Body of pancreas (tissue), 4 donors: ENCODE measurements around the gene IGF2BP3. TPM values are rescaled to one million over a fixed set of nuclear protein-coding genes. Genes with fewer than 3 reads are reported as not detected.

Experiments
- ATAC-seq: fragments of 150-250 bp; one replicate; pipeline ENCODE4 v1.9.1; 2016
- DNase-seq, 4 donors: peaks; one replicate each; pipeline ENCODE4 v3.0.0-alpha.2; 2019
- H3K27ac ChIP-seq, 4 donors: fragments of 200-600 bp; sonication (generic); 1 replicate in 3 of 4; 2 replicates in 1 of 4; pipeline versions ENCODE4 v1.5.1 to v1.6.1; 2016 to 2019; ENCODE audit warnings: mild to moderate bottlenecking in 1 of 4, mixed read lengths in 1 of 4, moderate library complexity in 1 of 4
- H3K27me3 ChIP-seq, 2 donors: fragments of 200-600 bp; sonication (generic); one replicate each; pipeline ENCODE4 v1.6.0; 2016; ENCODE audit warnings: mild to moderate bottlenecking in 1 of 2
- H3K36me3 ChIP-seq, 2 donors: fragments of 200-600 bp; sonication (generic); replicated peaks in 1 of 2; 2 replicates each; pipeline ENCODE4 v1.5.1; 2016; ENCODE audit warnings: low read depth in 2 of 2; ENCODE audit not compliant: insufficient read depth in 1 of 2
- H3K4me1 ChIP-seq: fragments of 200-600 bp; sonication (generic); one replicate; pipeline ENCODE4 v1.6.0; 2016
- H3K4me3 ChIP-seq, 2 donors: fragments of 200-600 bp; sonication (generic); 1 replicate in 1 of 2; 2 replicates in 1 of 2; pipeline ENCODE4 v1.5.1; 2016 to 2019
- H3K9me3 ChIP-seq, 3 donors: fragments of 200-600 bp; sonication (generic); 1 replicate in 2 of 3; 2 replicates in 1 of 3; pipeline ENCODE4 v1.5.1; 2016
- POLR2A ChIP-seq, 3 donors: fragments of 450-650 bp; IDR thresholded peaks; one replicate each; pipeline ENCODE4 v1.6.1; 2016; ENCODE audit warnings: antibody characterized with exemption in 3 of 3, mild to moderate bottlenecking in 2 of 3
- WGBS, 2 donors: methylation state at CpG; one replicate each; pipeline ENCODE4 v1.1.5; 2017; 5-methylcytosine and 5-hydroxymethylcytosine counted together
- intact Hi-C: fragments of 100-400 bp; cut with DNase I; formaldehyde crosslinking; loops from one replicate; pipeline ENCODE4 v1.15.1; 2023
- total RNA-seq, 2 donors: library from RNA; depleted of rRNA; stranded (reverse); fragments of >200 nt; gene quantifications; one replicate each; pipeline ENCODE4 v1.1.0, GENCODE V29; 2016
- TF ChIP-seq, protein P1 (sequence below), 7 experiments: fragments of 450-650 bp in 4 of 7; fragments of 200-600 bp in 3 of 7; sonication (generic) in 3 of 7; IDR thresholded peaks; one replicate each; pipeline ENCODE4 v1.5.1; 2016 to 2019; ENCODE audit warnings: antibody characterized with exemption in 7 of 7

Gene IGF2BP3
- total RNA-seq, 2 donors from 2014 or later = 0.33 to 1.3 TPM

DNA sequence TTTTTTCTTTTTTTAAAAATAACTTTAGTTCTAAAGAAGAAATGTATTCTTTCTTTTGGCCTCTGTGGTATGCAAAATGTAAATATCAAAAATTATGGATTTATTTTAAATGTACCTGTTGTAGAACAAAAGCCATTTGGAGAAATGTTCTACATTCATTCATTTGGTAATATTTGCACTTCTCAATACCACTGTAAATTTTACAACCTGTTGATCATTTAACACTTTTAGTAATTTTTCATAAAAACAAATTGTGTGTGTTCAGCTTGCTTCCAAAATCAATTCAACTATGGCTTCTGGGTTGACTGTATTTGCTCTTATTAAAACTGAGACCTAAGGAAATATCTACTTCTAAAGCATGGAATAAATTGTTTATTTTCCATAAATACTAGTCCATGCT is 2.3 kb upstream of the IGF2BP3 start:
- Histone ChIP-seq H3K9me3 (peaks cover 0 to 4% (median 0%) of the 10 kb centered on the region in 3 donors), H3K4me3 (no peak overlapping the region), H3K36me3 (no peaks in the 10 kb centered on the region), H3K4me1 (peaks cover 44% of the 10 kb centered on the region), H3K27ac (no peak overlapping the region), H3K27me3 (peaks cover 6 to 93% of the 10 kb centered on the region in 2 donors)
- ATAC-seq = no peak
- no peak for DNase-seq
- intact Hi-C loops = no loop called here
- TF ChIP-seq, protein P1, sequence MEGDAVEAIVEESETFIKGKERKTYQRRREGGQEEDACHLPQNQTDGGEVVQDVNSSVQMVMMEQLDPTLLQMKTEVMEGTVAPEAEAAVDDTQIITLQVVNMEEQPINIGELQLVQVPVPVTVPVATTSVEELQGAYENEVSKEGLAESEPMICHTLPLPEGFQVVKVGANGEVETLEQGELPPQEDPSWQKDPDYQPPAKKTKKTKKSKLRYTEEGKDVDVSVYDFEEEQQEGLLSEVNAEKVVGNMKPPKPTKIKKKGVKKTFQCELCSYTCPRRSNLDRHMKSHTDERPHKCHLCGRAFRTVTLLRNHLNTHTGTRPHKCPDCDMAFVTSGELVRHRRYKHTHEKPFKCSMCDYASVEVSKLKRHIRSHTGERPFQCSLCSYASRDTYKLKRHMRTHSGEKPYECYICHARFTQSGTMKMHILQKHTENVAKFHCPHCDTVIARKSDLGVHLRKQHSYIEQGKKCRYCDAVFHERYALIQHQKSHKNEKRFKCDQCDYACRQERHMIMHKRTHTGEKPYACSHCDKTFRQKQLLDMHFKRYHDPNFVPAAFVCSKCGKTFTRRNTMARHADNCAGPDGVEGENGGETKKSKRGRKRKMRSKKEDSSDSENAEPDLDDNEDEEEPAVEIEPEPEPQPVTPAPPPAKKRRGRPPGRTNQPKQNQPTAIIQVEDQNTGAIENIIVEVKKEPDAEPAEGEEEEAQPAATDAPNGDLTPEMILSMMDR (IDR thresholded peaks at IDR 0.05) = no peak
- no peak for TF ChIP-seq POLR2A (IDR thresholded peaks at IDR 0.05)

- Histone ChIP-seq H3K4me3 (no peak overlapping the region), H3K9me3 (peaks cover 0 to 4% (median 0%) of the 10 kb centered on the region in 3 donors), H3K27me3 (peaks cover 6 to 96% of the 10 kb centered on the region in 2 donors), H3K4me1 (peaks cover 44% of the 10 kb centered on the region), H3K36me3 (no peaks in the 10 kb centered on the region), H3K27ac (no peak overlapping the region)
- intact Hi-C loops = no loop called here
- DNase-seq (no peak), ATAC-seq (no peak)
- 47 to 59% methylated on average over 6 of the region's 6 CpGs for WGBS, 2 donors
- TF ChIP-seq POLR2A (IDR thresholded peaks at IDR 0.05) = no peak
- TF ChIP-seq, protein P1 (IDR thresholded peaks at IDR 0.05) = no peak
These were observed 1.8 kb upstream of the IGF2BP3 start for GRCh38 chr7:23472046-23472445.

DNA sequence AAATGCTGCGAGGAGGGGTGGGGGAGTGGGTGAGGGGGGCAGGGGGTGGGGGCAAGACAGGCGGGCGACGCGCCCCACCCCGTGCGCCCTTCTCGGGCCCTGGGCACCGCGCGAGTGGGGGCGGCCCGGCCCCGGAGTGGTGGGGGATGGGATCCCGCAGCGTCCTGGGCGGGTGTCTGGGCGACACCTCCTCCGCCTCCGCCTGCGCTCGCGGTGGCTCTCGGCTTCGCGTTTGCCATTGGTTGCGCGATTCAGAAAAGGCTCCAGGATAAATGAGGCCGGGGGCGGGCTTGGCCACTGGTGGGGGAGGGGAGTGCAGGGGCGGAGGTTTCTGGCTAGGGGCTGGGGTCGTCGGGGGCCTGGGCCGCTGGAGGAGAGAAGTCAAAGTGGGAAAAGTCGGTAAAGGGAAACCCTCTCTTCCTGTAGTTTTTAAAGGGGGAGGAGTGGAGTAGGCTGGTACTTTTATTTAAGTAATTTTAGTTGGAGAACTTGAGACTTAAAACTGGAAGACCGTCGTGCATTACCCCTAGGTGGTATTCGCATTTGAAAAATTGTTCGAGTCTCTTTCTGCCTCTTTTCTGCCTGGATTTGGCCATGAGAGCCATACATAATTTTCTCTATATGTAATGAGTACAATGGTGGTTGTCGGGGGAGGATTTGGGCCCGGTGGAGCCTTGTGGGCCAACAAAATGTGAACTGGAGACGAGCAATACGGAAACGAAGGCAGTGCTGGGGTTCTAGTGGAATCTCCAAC is 992 bp upstream of the IGF2BP3 start:
- H3K36me3 ChIP-seq = no peaks in the 10 kb centered on the region
- no peak overlapping the region for H3K4me3 ChIP-seq
- ATAC-seq (no peak), DNase-seq (no peak)
- intact Hi-C loops = no loop called here
- TF ChIP-seq POLR2A (IDR thresholded peaks at IDR 0.05) = no peak
- TF ChIP-seq, protein P1 (IDR thresholded peaks at IDR 0.05) = no peak
- peaks cover 44% of the 10 kb centered on the region for H3K4me1 ChIP-seq
- peaks cover 0 to 4% (median 0%) of the 10 kb centered on the region in 3 donors for H3K9me3 ChIP-seq
- no peak overlapping the region for H3K27ac ChIP-seq
- 6 to 12% methylated on average over 25 to 43 of the region's 44 CpGs for WGBS, 2 donors
- peaks cover 6 to 93% of the 10 kb centered on the region in 2 donors for H3K27me3 ChIP-seq

DNA sequence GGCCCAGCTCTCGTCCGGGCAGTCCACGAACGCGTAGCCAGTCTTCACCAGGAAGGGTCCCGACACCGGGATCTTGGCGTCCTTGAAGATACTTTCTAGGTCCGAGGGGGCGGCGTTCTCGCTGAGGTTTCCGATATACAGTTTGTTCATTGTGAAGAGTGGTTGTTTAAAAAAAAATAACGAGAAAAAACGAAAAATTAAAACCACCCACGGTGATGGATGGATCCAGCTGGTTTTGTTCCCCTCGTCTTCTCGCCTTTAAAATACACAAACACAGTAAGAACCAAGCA is 385 bp downstream of the IGF2BP3 start:
- peaks cover 44% of the 10 kb centered on the region for H3K4me1 ChIP-seq
- intact Hi-C loops = no loop called here
- peaks cover 6 to 79% of the 10 kb centered on the region in 2 donors for H3K27me3 ChIP-seq

More for the DNA sequence above, 385 bp downstream of the IGF2BP3 start:
- DNase-seq (no peak), ATAC-seq (no peak)
- TF ChIP-seq POLR2A (IDR thresholded peaks at IDR 0.05) = no peak
- TF ChIP-seq, protein P1 (IDR thresholded peaks at IDR 0.05) = no peak
- Histone ChIP-seq H3K27ac (no peak overlapping the region), H3K9me3 (peaks cover 0 to 4% (median 0%) of the 10 kb centered on the region in 3 donors), H3K36me3 (no peaks in the 10 kb centered on the region), H3K4me3 (no peak overlapping the region)
- WGBS, 2 donors = 6 to 9% methylated on average over 13 to 18 of the region's 18 CpGs
